Measurements from ENCODE around the gene PRRX2.

GRCh38 chr9:129749575-129749974 is 84.1 kb downstream of the PRRX2 start:
- no peak for TF ChIP-seq EZH2 (IDR thresholded peaks at IDR 0.05; ENCODE audit: insufficient read depth, poor library complexity, severe bottlenecking)
- no peak for TF ChIP-seq EZH2phosphoT487 (IDR thresholded peaks at IDR 0.05; ENCODE audit: insufficient read depth, low read depth)
